ENCODE measurements around the gene NPRL2.

NPRL2 gene

DNA sequence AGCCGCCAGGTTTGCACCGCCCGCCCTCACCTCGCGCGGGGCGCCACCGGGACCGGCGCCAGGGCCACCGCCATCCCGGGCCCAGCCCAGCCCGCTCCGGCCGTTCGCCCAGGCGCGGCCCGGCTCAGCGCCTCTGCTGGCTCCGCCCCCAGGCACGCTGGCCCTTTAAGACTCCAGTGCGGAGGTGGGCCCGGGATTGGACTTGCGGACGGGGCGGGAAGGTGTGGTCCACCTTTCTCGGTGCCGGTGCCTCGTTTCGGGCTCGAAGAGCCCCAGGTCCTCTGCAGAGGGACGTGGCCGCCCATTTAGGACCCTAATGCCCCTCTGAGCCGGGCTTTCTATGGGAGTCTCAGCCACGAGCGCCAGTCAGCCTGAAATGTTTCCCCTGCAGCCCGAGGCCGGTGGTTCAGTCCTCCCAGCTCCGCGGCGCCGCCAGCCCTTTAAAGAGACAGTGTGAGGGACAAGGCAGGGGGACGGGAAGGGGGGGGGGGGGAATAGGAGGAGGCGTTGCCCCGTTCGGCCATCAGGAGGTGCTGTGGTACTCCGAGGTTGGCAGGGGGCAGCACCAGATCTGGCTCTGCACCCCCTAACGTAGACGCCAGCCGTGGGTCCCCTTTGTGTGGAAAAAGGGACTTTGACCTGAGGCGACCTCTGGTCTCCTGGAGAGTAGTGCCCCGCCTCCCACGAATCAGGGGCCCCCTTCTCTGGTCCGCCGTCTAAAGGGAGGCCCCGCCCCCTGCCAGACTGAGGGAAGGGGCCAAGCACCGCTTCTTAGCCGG is 29.1 kb downstream of the NPRL2 start:
- peak; percentile 71; the same call in 1 of the 2 replicates for TF ChIP-seq EGR1 (IDR thresholded peaks at IDR 0.05)
- 0 out of 2 replicates have a peak, but pooled peaks have one; percentile 26 for TF ChIP-seq CREB1 (IDR thresholded peaks at IDR 0.05; ENCODE audit: low read depth)
- peak; percentile 53 for TF ChIP-seq YY1 (IDR thresholded peaks at IDR 0.05; ENCODE audit: low read depth)
- TF ChIP-seq EP300 (IDR thresholded peaks at IDR 0.05; ENCODE audit: borderline replicate concordance): peak; percentile 68; the same call in 1 of the 2 replicates
- TF ChIP-seq NFIC (IDR thresholded peaks at IDR 0.05): no peak; the same call in none of the 2 replicates
- TF ChIP-seq, protein P1, sequence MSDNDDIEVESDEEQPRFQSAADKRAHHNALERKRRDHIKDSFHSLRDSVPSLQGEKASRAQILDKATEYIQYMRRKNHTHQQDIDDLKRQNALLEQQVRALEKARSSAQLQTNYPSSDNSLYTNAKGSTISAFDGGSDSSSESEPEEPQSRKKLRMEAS (IDR thresholded peaks at IDR 0.05): peak; percentile 85
- TF ChIP-seq, protein P2, sequence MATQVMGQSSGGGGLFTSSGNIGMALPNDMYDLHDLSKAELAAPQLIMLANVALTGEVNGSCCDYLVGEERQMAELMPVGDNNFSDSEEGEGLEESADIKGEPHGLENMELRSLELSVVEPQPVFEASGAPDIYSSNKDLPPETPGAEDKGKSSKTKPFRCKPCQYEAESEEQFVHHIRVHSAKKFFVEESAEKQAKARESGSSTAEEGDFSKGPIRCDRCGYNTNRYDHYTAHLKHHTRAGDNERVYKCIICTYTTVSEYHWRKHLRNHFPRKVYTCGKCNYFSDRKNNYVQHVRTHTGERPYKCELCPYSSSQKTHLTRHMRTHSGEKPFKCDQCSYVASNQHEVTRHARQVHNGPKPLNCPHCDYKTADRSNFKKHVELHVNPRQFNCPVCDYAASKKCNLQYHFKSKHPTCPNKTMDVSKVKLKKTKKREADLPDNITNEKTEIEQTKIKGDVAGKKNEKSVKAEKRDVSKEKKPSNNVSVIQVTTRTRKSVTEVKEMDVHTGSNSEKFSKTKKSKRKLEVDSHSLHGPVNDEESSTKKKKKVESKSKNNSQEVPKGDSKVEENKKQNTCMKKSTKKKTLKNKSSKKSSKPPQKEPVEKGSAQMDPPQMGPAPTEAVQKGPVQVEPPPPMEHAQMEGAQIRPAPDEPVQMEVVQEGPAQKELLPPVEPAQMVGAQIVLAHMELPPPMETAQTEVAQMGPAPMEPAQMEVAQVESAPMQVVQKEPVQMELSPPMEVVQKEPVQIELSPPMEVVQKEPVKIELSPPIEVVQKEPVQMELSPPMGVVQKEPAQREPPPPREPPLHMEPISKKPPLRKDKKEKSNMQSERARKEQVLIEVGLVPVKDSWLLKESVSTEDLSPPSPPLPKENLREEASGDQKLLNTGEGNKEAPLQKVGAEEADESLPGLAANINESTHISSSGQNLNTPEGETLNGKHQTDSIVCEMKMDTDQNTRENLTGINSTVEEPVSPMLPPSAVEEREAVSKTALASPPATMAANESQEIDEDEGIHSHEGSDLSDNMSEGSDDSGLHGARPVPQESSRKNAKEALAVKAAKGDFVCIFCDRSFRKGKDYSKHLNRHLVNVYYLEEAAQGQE (IDR thresholded peaks at IDR 0.05; ENCODE audit: low read depth): no peak
- TF ChIP-seq ZBTB7A (IDR thresholded peaks at IDR 0.05; ENCODE audit: low read depth): peak; percentile 43; the same call in 1 of the 2 replicates

DNA sequence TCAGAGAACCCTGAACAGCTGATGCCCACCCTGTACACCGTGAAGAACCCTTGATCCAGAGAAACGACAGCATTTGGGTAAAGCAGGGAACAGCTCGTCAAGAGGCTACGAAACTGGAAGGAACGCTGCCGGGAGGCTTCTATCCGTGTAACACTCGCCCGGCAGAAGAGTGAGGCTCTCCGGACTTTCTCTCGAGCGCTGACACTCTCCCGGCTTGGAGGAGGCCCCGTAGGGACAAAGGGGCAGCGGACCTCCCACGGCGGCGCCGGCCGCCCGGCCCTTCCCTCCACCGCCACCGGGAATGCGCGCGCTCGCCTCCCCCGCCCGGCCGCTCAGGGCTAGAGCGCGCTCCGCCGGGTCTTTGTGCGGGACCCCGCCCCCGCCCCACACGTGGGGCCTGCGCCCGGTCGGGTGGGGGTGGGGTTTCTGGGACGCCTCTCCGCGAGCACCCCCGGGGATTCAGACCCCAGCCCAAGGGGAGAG is 29.7 kb downstream of the NPRL2 start:
- TF ChIP-seq CREB1 (IDR thresholded peaks at IDR 0.05; ENCODE audit: low read depth) (no peak), EGR1 (IDR thresholded peaks at IDR 0.05) (peak; percentile 15; the same call in 1 of the 2 replicates), ZBTB7A (IDR thresholded peaks at IDR 0.05; ENCODE audit: low read depth) (peak; percentile 89)
- TF ChIP-seq, protein P3, sequence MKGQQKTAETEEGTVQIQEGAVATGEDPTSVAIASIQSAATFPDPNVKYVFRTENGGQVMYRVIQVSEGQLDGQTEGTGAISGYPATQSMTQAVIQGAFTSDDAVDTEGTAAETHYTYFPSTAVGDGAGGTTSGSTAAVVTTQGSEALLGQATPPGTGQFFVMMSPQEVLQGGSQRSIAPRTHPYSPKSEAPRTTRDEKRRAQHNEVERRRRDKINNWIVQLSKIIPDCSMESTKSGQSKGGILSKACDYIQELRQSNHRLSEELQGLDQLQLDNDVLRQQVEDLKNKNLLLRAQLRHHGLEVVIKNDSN (IDR thresholded peaks at IDR 0.05): peak; percentile 73

DNA sequence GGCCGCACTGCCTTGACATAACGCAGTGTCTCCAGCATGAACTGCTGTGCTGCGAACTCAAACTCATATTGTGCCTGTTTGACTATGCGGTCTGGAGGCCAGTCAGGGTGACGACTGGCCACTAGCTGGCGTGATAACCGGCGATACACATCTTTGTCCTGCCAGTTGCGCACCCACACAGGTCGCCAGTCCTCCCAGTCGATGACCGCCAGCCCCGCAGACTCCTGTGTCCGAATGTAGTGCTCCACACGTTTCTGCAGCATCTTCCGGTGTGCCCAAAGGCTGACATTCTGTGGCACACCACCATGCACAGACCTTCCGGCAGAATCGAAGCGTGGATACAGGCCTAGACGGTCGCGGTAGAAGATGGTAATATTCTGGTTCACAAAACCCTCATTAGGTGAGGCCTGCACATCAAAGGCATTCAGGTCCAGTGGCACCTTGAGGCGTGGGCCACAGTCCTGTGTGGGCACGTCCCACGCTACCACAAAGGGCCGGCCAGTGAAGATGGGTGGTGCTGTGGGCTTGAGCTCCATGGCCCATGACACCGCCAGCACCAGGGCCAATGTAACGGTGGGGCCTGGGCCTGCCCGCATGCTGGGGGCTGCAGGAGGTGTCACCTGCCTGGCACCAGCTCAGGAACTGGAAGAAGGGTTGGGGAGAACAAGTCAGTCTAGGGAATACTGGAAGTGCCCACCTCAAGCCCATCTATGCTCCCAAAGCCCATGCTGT is 30.5 kb downstream of the NPRL2 start:
- no peak for TF ChIP-seq CREB1 (IDR thresholded peaks at IDR 0.05; ENCODE audit: low read depth)
- no peak for TF ChIP-seq EGR1 (IDR thresholded peaks at IDR 0.05)
- TF ChIP-seq YY1 (IDR thresholded peaks at IDR 0.05; ENCODE audit: low read depth): no peak
- no peak for TF ChIP-seq RAD21 (IDR thresholded peaks at IDR 0.05; ENCODE audit: low read depth)
- TF ChIP-seq FOXM1 (IDR thresholded peaks at IDR 0.05; ENCODE audit: borderline replicate concordance, low read depth): no peak
- TF ChIP-seq, protein P3 (IDR thresholded peaks at IDR 0.05): no peak
- TF ChIP-seq, protein P1 (IDR thresholded peaks at IDR 0.05): no peak
- TF ChIP-seq ZBTB7A (IDR thresholded peaks at IDR 0.05; ENCODE audit: low read depth): no peak
- no peak for TF ChIP-seq TAF1 (IDR thresholded peaks at IDR 0.05; ENCODE audit: low read depth)

DNA sequence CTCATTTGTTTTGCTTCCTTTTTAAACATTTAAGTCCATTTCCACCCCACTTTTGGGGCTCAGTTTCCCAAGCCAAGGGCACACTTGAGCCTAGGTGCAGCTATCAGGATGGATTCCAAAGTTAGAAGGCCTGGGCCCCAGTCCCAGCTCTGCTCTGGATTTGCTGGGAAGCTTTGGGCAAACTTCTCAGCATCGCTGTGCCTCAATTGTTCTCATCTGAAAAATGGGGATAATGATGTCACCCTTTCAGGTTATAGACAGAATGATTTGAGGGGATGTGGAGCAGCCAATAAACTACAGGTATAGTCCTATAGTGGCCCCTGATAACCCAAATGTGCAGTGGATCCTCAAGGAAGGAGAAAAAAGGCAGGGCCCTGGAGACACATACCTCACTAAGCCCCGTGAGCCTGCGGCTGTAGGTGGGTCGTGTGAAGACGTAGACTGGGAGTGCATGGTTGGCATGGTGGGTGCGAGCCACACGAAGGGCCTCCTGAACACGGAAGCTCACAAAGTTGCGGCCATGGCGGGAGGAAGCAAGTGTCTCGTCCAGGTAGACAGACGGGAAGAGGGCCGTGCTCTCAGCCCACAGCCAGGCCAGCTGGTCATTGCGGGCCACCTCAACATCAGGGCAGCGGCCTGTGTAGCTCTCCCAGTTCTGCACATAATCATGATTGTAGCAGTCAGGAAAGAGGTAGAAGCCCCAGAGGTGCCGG is 31.2 kb downstream of the NPRL2 start:
- TF ChIP-seq, protein P1 (IDR thresholded peaks at IDR 0.05): no peak
- TF ChIP-seq TEAD4 (IDR thresholded peaks at IDR 0.05): no peak
- TF ChIP-seq YY1 (IDR thresholded peaks at IDR 0.05; ENCODE audit: low read depth): no peak
- no peak for TF ChIP-seq EP300 (IDR thresholded peaks at IDR 0.05; ENCODE audit: borderline replicate concordance)
- no peak for TF ChIP-seq CREB1 (IDR thresholded peaks at IDR 0.05; ENCODE audit: low read depth)
- TF ChIP-seq, protein P3 (IDR thresholded peaks at IDR 0.05): no peak
- TF ChIP-seq NFIC (IDR thresholded peaks at IDR 0.05): no peak
- TF ChIP-seq ZBTB7A (IDR thresholded peaks at IDR 0.05; ENCODE audit: low read depth): no peak
- no peak for TF ChIP-seq TCF12 (IDR thresholded peaks at IDR 0.05; ENCODE audit: low read depth)
- no peak for TF ChIP-seq RAD21 (IDR thresholded peaks at IDR 0.05; ENCODE audit: low read depth)
- TF ChIP-seq, protein P2 (IDR thresholded peaks at IDR 0.05; ENCODE audit: low read depth): no peak
- TF ChIP-seq CEBPB (IDR thresholded peaks at IDR 0.05): no peak
- TF ChIP-seq EGR1 (IDR thresholded peaks at IDR 0.05): no peak
- no peak for TF ChIP-seq TAF1 (IDR thresholded peaks at IDR 0.05; ENCODE audit: low read depth)
- TF ChIP-seq FOXM1 (IDR thresholded peaks at IDR 0.05; ENCODE audit: borderline replicate concordance, low read depth): no peak

All from Ishikawa (cell line).